Measurements from ENCODE around the gene KCNK2.

Gene KCNK2

GRCh38 chr1:215188302-215188950, 105.9 kb downstream of the KCNK2 start:
- no peaks in the 10 kb centered on the region for H3K4me1 Mint-ChIP-seq
- DNase-seq, result no peak
- H3K27ac Mint-ChIP-seq, result no peak overlapping the region
- H3K27me3 Mint-ChIP-seq (ENCODE audit: low read depth, poor library complexity), result peaks cover 3% of the 10 kb centered on the region
- H3K36me3 Mint-ChIP-seq (ENCODE audit: low read depth), result no peaks in the 10 kb centered on the region
- TF ChIP-seq CTCF (IDR thresholded peaks at IDR 0.05), result no peak
- no peak overlapping the region for H3K4me3 Mint-ChIP-seq
- no peaks in the 10 kb centered on the region for H3K9me3 Mint-ChIP-seq

GRCh38 chr1:215192306-215192705, 109.8 kb downstream of the KCNK2 start:
- DNase-seq, result no peak
- no peak overlapping the region for H3K27ac Mint-ChIP-seq
- no peaks in the 10 kb centered on the region for H3K36me3 Mint-ChIP-seq (ENCODE audit: low read depth)
- H3K27me3 Mint-ChIP-seq (ENCODE audit: low read depth, poor library complexity), result peaks cover 3% of the 10 kb centered on the region
- no peak for TF ChIP-seq CTCF (IDR thresholded peaks at IDR 0.05)
- no peak overlapping the region for H3K4me3 Mint-ChIP-seq
- no peaks in the 10 kb centered on the region for H3K4me1 Mint-ChIP-seq
- H3K9me3 Mint-ChIP-seq, result no peaks in the 10 kb centered on the region

GRCh38 chr1:215198021-215198420, 115.5 kb downstream of the KCNK2 start:
- Mint-ChIP-seq H3K9me3 (no peaks in the 10 kb centered on the region), H3K27me3 (ENCODE audit: low read depth, poor library complexity) (no peaks in the 10 kb centered on the region), H3K36me3 (ENCODE audit: low read depth) (no peaks in the 10 kb centered on the region), H3K4me3 (no peak overlapping the region), H3K4me1 (no peaks in the 10 kb centered on the region), H3K27ac (no peak overlapping the region)
- no peak for TF ChIP-seq CTCF (IDR thresholded peaks at IDR 0.05)
- no peak for DNase-seq

GRCh38 chr1:215200121-215200520, 117.6 kb downstream of the KCNK2 start:
- TF ChIP-seq CTCF (IDR thresholded peaks at IDR 0.05), result no peak
- Mint-ChIP-seq H3K4me1 (no peaks in the 10 kb centered on the region), H3K4me3 (no peak overlapping the region), H3K9me3 (no peaks in the 10 kb centered on the region), H3K36me3 (ENCODE audit: low read depth) (no peaks in the 10 kb centered on the region), H3K27ac (no peak overlapping the region), H3K27me3 (ENCODE audit: low read depth, poor library complexity) (no peaks in the 10 kb centered on the region)
- no peak for DNase-seq

- no peaks in the 10 kb centered on the region for H3K36me3 Mint-ChIP-seq (ENCODE audit: low read depth)
- H3K4me1 Mint-ChIP-seq, result no peaks in the 10 kb centered on the region
- no peak overlapping the region for H3K4me3 Mint-ChIP-seq
- no peak for DNase-seq
- no peaks in the 10 kb centered on the region for H3K27me3 Mint-ChIP-seq (ENCODE audit: low read depth, poor library complexity)
- no peak for TF ChIP-seq CTCF (IDR thresholded peaks at IDR 0.05)
- H3K27ac Mint-ChIP-seq, result no peak overlapping the region
- H3K9me3 Mint-ChIP-seq, result no peaks in the 10 kb centered on the region
These were observed 118.7 kb downstream of the KCNK2 start for GRCh38 chr1:215201283-215201682.

- no peaks in the 10 kb centered on the region for H3K36me3 Mint-ChIP-seq (ENCODE audit: low read depth)
- TF ChIP-seq CTCF (IDR thresholded peaks at IDR 0.05), result no peak
- no peaks in the 10 kb centered on the region for H3K9me3 Mint-ChIP-seq
- no peak overlapping the region for H3K4me3 Mint-ChIP-seq
- H3K27ac Mint-ChIP-seq, result no peak overlapping the region
- no peaks in the 10 kb centered on the region for H3K4me1 Mint-ChIP-seq
- no peaks in the 10 kb centered on the region for H3K27me3 Mint-ChIP-seq (ENCODE audit: low read depth, poor library complexity)
- no peak for DNase-seq
These were observed 120.3 kb downstream of the KCNK2 start for GRCh38 chr1:215202868-215203267.

Measured in nephron progenitor cell (in vitro differentiated cells).